H1 (cell line): ENCODE measurements around the gene TCEANC2. TPM values are rescaled to one million over a fixed set of nuclear protein-coding genes. Genes with fewer than 3 reads are reported as not detected.

ENCODE experiments used
- CTBP2 ChIP-seq: IDR thresholded peaks from 2 replicates; pipeline ENCODE4 v1.7.0; 2011; ENCODE audit warnings: borderline replicate concordance, mild to moderate bottlenecking, moderate library complexity, mixed read lengths, low read length; ENCODE audit not compliant: insufficient read depth, insufficient read length
- EZH2 ChIP-seq: fragments of 200-600 bp; sonication (generic); IDR thresholded peaks from 2 replicates; pipeline ENCODE4 v1.7.1; 2012; ENCODE audit warnings: low read depth, mild to moderate bottlenecking, moderate library complexity, low read length, inconsistent platforms; ENCODE audit not compliant: severe bottlenecking
- HDAC2 ChIP-seq, 2 experiments: fragments of 300-600 bp in 1 of 2; sonication (generic) in 1 of 2; IDR thresholded peaks; 2 replicates each; pipeline ENCODE4 v1.6.1; 2011 to 2012; ENCODE audit warnings: low read depth in 2 of 2, low read length in 2 of 2, mild to moderate bottlenecking in 2 of 2, moderate library complexity in 2 of 2, borderline replicate concordance in 1 of 2, inconsistent platforms in 1 of 2
- POLR2A ChIP-seq, 2 experiments: IDR thresholded peaks; 1 replicate in 1 of 2; 2 replicates in 1 of 2; pipeline ENCODE4 v1.6.1; 2011; ENCODE audit warnings: low read depth in 2 of 2, low read length in 2 of 2, mild to moderate bottlenecking in 2 of 2; ENCODE audit errors: control extremely low read depth in 1 of 2
- SRF ChIP-seq: IDR thresholded peaks from 2 replicates; pipeline ENCODE4 v1.6.1; 2011; ENCODE audit warnings: mild to moderate bottlenecking, low read depth, low read length, moderate library complexity
- TCF12 ChIP-seq: IDR thresholded peaks from 2 replicates; pipeline ENCODE4 v1.6.1; 2011; ENCODE audit warnings: low read depth, mild to moderate bottlenecking, low read length
- polyA plus RNA-seq, 7 experiments: library from polyadenylated mRNA; depleted of rRNA in 3 of 7; stranded (reverse) in 5 of 7; unstranded in 2 of 7; fragments of >200 nt in 5 of 7; fragments of 200-250 nt in 2 of 7; gene quantifications; 1 replicate in 5 of 7; 2 replicates in 1 of 7; 4 replicates in 1 of 7; pipeline versions ENCODE4 v1.2.1 to v1.2.3, GENCODE V29; 2011 to 2013; ENCODE audit warnings: missing spikeins in 2 of 7, mixed read lengths in 2 of 7
- total RNA-seq: library from RNA; stranded (reverse); fragmentation: NEBNext Ultra II Directional; extraction: Animal tissue kit (Norgen Biotek cat#: 25700); gene quantifications from 2 replicates; pipeline ENCODE4 v1.2.1, GENCODE V29; 2021

Gene TCEANC2
- total and polyA plus RNA-seq, 2 of the 8 experiments (the other 6 are each of a cell fraction or from before 2014, with no cell fraction given): 4.2 to 8.2 TPM

- TF ChIP-seq HDAC2 (IDR thresholded peaks at IDR 0.05; ENCODE audit: borderline replicate concordance in 1 of 2, low read depth in 2 of 2, low read length in 2 of 2): no peak
- TF ChIP-seq TCF12: no peak
- no peak for TF ChIP-seq CTBP2
- no peak for TF ChIP-seq SRF
- no peak for TF ChIP-seq POLR2A (IDR thresholded peaks at IDR 0.05; ENCODE audit: control extremely low read depth in 1 of 2, low read depth in 2 of 2, low read length in 2 of 2)
- no peak for TF ChIP-seq EZH2
Measured at GRCh38 chr1:54127594-54128300, 74.3 kb downstream of the TCEANC2 start (continued).
